Breast epithelium (tissue), 4 donors: Measurements from ENCODE around the gene SNCB. TPM values are rescaled to one million over a fixed set of nuclear protein-coding genes. Genes with fewer than 3 reads are reported as not detected.

Experiments used
- DNase-seq, 2 donors: peaks; one replicate each; pipeline ENCODE4 v3.0.0-alpha.2; 2019; ENCODE audit warnings: low spot score in 2 of 2
- H3K27ac ChIP-seq, 2 donors: fragments of 200-600 bp; sonication (generic) in 1 of 2; one replicate each; pipeline ENCODE4 v1.5.1; 2016 to 2019; ENCODE audit warnings: mild to moderate bottlenecking in 1 of 2
- H3K27me3 ChIP-seq, 2 donors: fragments of 200-600 bp; sonication (generic) in 1 of 2; one replicate each; pipeline versions ENCODE4 v1.5.1 to v1.6.0; 2017 to 2019; ENCODE audit warnings: control low read depth in 1 of 2, mild to moderate bottlenecking in 1 of 2
- H3K36me3 ChIP-seq: fragments of 200-600 bp; one replicate; pipeline ENCODE4 v1.5.1; 2019
- H3K4me1 ChIP-seq, 2 donors: fragments of 200-600 bp; sonication (generic); one replicate each; pipeline ENCODE4 v1.5.1; 2016 to 2019; ENCODE audit warnings: control low read depth in 1 of 2
- H3K4me3 ChIP-seq, 3 donors: fragments of 200-600 bp; sonication (generic); 1 replicate in 2 of 3; 2 replicates in 1 of 3; pipeline ENCODE4 v1.5.1; 2016 to 2019; ENCODE audit warnings: mild to moderate bottlenecking in 3 of 3, moderate library complexity in 2 of 3
- H3K9me3 ChIP-seq, 2 donors: fragments of 200-600 bp; sonication (generic) in 1 of 2; one replicate each; pipeline ENCODE4 v1.5.1; 2016 to 2019; ENCODE audit warnings: control low read depth in 1 of 2
- CTCF ChIP-seq, 3 donors: fragments of 450-650 bp; IDR thresholded peaks; one replicate each; pipeline ENCODE4 v1.5.1; 2016 to 2017; ENCODE audit warnings: antibody characterized with exemption in 3 of 3, mild to moderate bottlenecking in 3 of 3, moderate library complexity in 3 of 3
- POLR2A ChIP-seq: fragments of 450-650 bp; IDR thresholded peaks from one replicate; pipeline ENCODE4 v1.6.1; 2016; ENCODE audit warnings: antibody characterized with exemption, mild to moderate bottlenecking, moderate library complexity
- POLR2AphosphoS5 ChIP-seq, 3 donors: sonication (generic); formaldehyde crosslinking; IDR thresholded peaks; one replicate each; pipeline ENCODE4 v1.6.1; 2017; ENCODE audit warnings: antibody characterized with exemption in 3 of 3
- intact Hi-C: fragments of 100-400 bp; cut with DNase I; formaldehyde crosslinking; loops from one replicate; pipeline ENCODE4 v1.15.1; 2023; ENCODE audit warnings: low total_unique reads
- total RNA-seq, 3 donors: library from RNA; depleted of rRNA; stranded (reverse); fragments of >200 nt; gene quantifications; one replicate each; pipeline ENCODE4 v1.1.0, GENCODE V29; 2016

SNCB gene
- total RNA-seq, 3 donors from 2014 or later: not detected

GRCh38 chr5:176583076-176583475 lies 47.3 kb downstream of the SNCB start:
- H3K27me3 ChIP-seq: no peaks in the 10 kb centered on the region
- no peaks in the 10 kb centered on the region for H3K4me1 ChIP-seq
- H3K27ac ChIP-seq: no peak overlapping the region
- TF ChIP-seq POLR2AphosphoS5 (IDR thresholded peaks at IDR 0.05) (no peak), POLR2A (no peak), CTCF (IDR thresholded peaks at IDR 0.05) (no peak)
- H3K4me3 ChIP-seq: no peak overlapping the region
- intact Hi-C loops: no loop called here
- no peaks in the 10 kb centered on the region for H3K36me3 ChIP-seq
- DNase-seq: no peak
- peaks cover 20 to 27% of the 10 kb centered on the region in 2 donors for H3K9me3 ChIP-seq

GRCh38 chr5:176581361-176581760 lies 49.0 kb downstream of the SNCB start:
- Histone ChIP-seq H3K36me3 (no peaks in the 10 kb centered on the region), H3K4me1 (no peaks in the 10 kb centered on the region), H3K4me3 (no peak overlapping the region), H3K9me3 (peaks cover 20 to 23% of the 10 kb centered on the region in 2 donors), H3K27ac (no peak overlapping the region), H3K27me3 (no peaks in the 10 kb centered on the region)
- intact Hi-C loops: no loop called here
- TF ChIP-seq POLR2A (no peak), CTCF (IDR thresholded peaks at IDR 0.05) (no peak), POLR2AphosphoS5 (IDR thresholded peaks at IDR 0.05) (no peak)
- no peak for DNase-seq

- intact Hi-C loops: no loop called here
- H3K36me3 ChIP-seq: no peaks in the 10 kb centered on the region
- H3K4me3 ChIP-seq: no peak overlapping the region
- no peak overlapping the region for H3K27ac ChIP-seq
- peaks cover under 1 to 3% of the 10 kb centered on the region in 2 donors for H3K9me3 ChIP-seq
- H3K27me3 ChIP-seq: no peaks in the 10 kb centered on the region
- H3K4me1 ChIP-seq: no peaks in the 10 kb centered on the region
- DNase-seq: no peak
- TF ChIP-seq CTCF (IDR thresholded peaks at IDR 0.05) (no peak), POLR2A (no peak), POLR2AphosphoS5 (IDR thresholded peaks at IDR 0.05) (no peak)
These were observed 51.0 kb downstream of the SNCB start for GRCh38 chr5:176579323-176579722.

GRCh38 chr5:176578391-176578808 lies 51.9 kb downstream of the SNCB start:
- H3K36me3 ChIP-seq: no peaks in the 10 kb centered on the region
- TF ChIP-seq POLR2A: no peak
- peak; percentile 67 to 79 (median 71) for TF ChIP-seq CTCF (IDR thresholded peaks at IDR 0.05)
- DNase-seq: peak; percentile 64 to 84
- intact Hi-C loops: no loop called here
- no peaks in the 10 kb centered on the region for H3K9me3 ChIP-seq
- no peak overlapping the region for H3K27ac ChIP-seq
- H3K27me3 ChIP-seq: no peaks in the 10 kb centered on the region
- no peaks in the 10 kb centered on the region for H3K4me1 ChIP-seq
- no peak overlapping the region for H3K4me3 ChIP-seq

- TF ChIP-seq POLR2A: no peak
- TF ChIP-seq POLR2AphosphoS5 (IDR thresholded peaks at IDR 0.05): no peak
- TF ChIP-seq CTCF (IDR thresholded peaks at IDR 0.05): no peak
These were observed 52.8 kb downstream of the SNCB start for GRCh38 chr5:176577312-176578176.

More at GRCh38 chr5:176577312-176578176, 52.8 kb downstream of the SNCB start:
- no peak overlapping the region for H3K4me3 ChIP-seq
- no peaks in the 10 kb centered on the region for H3K27me3 ChIP-seq
- no peaks in the 10 kb centered on the region for H3K36me3 ChIP-seq
- no peaks in the 10 kb centered on the region for H3K9me3 ChIP-seq
- no peaks in the 10 kb centered on the region for H3K4me1 ChIP-seq
- intact Hi-C loops: no loop called here
- H3K27ac ChIP-seq: no peak overlapping the region
- DNase-seq: no peak
